ENCODE measurements around the gene CASP7. TPM values are rescaled to one million over a fixed set of nuclear protein-coding genes. Genes with fewer than 3 reads are reported as not detected.
"Not testable (repeated sequence)": the region's sequence is repeated elsewhere in the genome, so short reads cannot be mapped to it uniquely, and the experiment has no call there.

The CASP7 gene
- total RNA-seq, 1 donor: 8.6 TPM

DNA sequence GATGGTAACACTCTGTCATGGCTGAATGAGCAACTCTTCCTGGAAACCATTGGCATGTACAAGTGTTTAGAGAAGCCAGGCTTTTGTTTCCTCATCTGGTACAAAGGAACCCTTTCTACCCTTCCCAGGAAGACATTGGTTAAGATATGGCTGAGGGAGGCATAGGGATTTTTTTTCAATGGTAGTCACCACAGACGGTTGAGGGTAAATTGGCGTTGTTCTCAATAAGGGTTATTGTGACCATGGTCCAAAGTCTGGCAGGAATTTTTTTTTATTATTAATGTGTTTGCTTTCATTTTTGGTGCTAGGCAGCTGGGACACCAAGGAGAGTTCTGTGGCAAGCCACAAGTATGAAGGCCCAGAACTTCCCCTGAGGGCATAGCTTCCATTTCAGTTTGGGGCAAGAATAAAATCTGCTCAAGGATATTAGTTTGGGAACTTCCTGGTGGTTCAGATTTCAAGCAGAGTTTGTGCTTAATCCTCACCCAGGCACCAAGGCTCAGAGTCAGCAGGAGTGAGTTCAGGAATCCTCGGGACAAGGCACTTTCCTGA, 71.5 kb downstream of the CASP7 start, which contains the start of gene PLEKHS1:
Gene PLEKHS1, plus strand, starts transcription at position 502 of the 552 bp plus-strand sequence. CDS start 3,596 bp downstream, outside the sequence.
- peak in 1 of 3 donors; percentile 15 for DNase-seq (ENCODE audit: low read depth in 2 of 3, low spot score in 2 of 3)

DNA sequence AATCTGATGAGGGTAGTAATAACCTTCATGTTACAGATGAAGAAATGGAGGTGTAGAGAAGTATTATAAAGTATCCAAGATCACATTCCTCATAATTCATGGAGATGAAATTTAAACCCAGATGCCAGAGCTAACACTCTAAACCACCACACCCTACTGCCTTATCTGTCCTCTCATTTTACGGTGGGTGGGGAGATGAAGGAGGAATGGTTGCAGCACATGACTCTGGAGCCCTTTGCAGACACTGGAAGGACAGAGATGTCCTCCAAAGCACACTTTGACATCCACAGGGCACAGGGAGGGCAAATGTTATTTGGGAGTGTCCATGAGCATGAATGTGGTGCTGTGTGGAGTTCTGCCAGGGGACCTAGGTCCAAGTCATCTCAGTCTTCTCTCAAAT, 72.8 kb downstream of the CASP7 start:
- no peak for DNase-seq (ENCODE audit: low read depth in 2 of 3, low spot score in 2 of 3)

DNA sequence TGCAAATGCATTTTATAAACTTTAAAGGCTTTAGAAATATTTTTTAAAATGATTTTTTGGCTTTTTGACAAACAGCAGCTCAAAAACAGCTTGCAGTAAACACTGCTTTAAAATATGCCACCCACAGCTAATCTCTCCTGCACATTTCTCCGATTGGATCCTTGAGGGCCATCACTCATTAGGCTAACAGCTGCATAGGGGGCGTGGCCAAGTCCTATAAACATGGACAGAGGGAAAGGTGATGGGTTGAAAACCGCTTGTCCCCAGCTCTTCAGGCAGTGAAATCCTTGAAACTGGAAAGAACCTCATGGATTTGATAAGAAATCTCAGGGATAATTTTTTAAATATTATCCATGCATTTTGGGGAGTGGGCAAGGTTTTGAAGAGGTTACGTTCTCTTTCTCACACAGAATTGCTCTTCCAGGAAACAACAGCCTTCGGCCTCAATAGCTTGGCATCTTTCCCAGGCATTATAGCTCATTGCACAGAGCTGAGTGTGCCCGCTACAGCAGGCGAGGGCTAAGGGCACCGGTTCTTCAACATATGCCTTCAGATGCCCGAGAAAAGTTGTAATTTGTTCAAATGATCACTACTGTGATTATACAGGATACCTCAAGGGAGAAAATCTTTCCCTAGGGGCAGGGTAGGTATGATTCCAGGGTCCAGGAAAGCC, 73.4 kb downstream of the CASP7 start:
- peak in 1 of 3 donors; percentile 37 for DNase-seq (ENCODE audit: low read depth in 2 of 3, low spot score in 2 of 3)

DNA sequence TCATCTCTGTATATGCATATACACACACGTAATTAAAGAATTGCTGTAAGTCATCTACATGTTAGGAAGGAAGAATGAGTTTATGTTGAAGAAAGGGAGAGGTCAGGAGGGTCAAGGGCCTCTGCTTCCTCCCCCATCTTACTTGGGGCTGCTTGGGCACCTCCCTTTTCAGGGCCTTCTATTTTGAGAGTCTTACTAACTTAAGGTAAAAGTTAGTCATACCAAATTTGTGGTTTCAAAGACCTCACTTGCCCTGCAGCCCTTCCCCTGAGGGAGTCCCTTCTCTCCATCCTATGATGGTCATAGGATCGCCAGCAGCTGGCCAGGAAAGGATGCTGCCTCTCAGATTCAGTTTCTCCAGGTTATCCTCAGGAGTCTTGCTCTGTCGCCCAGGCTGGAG, 74.4 kb downstream of the CASP7 start:
- DNase-seq (ENCODE audit: low read depth in 2 of 3, low spot score in 2 of 3): no peak

GRCh38 chr10:113754768-113755167, 75.1 kb downstream of the CASP7 start:
- no peak for DNase-seq (ENCODE audit: low read depth in 2 of 3, low spot score in 2 of 3)

DNA sequence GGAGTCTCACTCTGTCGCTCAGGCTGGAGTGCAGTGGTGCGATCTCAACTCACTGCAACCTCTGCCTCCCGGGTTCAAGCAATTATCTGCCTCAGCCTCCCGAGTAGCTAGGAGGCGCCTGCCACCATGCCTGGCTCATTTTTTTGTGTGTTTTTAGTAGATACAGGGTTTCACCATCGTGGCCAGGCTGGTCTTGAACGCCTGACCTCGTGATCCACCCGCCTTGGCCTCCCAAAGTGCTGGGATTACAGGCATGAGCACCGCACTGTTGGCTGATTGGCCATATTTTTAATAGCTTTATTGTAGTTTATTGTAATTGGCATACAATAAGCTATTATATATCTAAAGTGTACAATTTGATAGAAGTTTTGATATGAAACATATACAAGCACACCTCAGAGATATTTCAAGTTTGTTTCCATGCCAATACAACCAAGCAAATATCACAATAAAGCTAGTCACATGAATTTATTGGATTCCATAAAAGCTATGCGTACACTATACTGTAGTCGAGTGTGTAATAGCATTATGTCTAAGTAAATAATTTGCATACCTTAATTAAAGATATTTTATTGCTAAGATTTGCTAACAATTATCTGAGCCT, 77.3 kb downstream of the CASP7 start:
- DNase-seq (ENCODE audit: low read depth in 2 of 3, low spot score in 2 of 3): no peak

GRCh38 chr10:113762083-113762482, 82.4 kb downstream of the CASP7 start:
- DNase-seq (ENCODE audit: low read depth in 2 of 3, low spot score in 2 of 3): no peak

- no peak for DNase-seq (ENCODE audit: low read depth in 2 of 3, low spot score in 2 of 3)
These were observed 84.9 kb downstream of the CASP7 start for GRCh38 chr10:113764582-113764981.

DNA sequence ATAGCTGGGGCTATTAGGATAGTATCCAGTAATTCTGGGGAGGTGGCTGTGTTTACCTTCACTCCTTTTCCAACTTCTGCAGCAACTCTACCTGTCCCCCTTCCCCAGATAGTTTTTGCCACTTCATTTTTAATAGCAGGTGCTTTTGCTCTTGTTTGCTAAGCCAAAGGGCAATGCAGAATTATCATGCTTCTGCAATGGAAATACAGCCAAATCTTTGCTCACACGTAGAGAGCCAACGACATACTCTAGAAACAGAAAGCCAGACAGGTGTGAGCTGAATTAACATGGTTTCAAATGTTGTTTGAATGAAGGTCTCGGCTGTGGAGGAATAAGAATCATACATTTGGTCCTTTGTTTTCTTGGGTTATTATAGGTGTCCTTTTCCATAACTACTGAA, 86.2 kb downstream of the CASP7 start:
- no peak for DNase-seq (ENCODE audit: low read depth in 2 of 3, low spot score in 2 of 3)

DNA sequence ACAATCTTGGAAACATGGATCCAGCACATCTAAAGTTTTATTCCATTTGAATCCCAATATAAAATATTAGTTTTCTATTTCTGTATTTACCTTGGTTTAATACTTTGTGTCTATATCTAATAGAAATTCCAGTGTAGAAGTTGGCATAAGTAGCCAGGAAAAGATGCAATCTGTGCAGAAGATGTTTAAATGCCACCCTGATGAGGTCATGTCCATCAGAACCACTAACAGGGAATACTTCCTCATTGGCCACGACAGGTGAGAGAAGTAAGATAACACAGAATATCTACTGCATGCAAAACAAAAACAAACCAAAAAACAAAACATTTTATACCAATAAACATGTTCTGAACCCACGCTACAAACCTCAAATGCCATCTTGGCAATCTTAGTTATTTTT, 87.5 kb downstream of the CASP7 start:
- DNase-seq (ENCODE audit: low read depth in 2 of 3, low spot score in 2 of 3): no peak

GRCh38 chr10:113770346-113770745, 90.6 kb downstream of the CASP7 start:
- DNase-seq (ENCODE audit: low read depth in 2 of 3, low spot score in 2 of 3): no peak

GRCh38 chr10:113771131-113771530, 91.4 kb downstream of the CASP7 start:
- not testable (repeated sequence) for DNase-seq (ENCODE audit: low read depth in 2 of 3, low spot score in 2 of 3)

- DNase-seq (ENCODE audit: low read depth in 2 of 3, low spot score in 2 of 3): peak in 2 of 3 donors; percentile 43 to 82
These were observed 96.1 kb downstream of the CASP7 start for GRCh38 chr10:113775686-113776294.

DNA sequence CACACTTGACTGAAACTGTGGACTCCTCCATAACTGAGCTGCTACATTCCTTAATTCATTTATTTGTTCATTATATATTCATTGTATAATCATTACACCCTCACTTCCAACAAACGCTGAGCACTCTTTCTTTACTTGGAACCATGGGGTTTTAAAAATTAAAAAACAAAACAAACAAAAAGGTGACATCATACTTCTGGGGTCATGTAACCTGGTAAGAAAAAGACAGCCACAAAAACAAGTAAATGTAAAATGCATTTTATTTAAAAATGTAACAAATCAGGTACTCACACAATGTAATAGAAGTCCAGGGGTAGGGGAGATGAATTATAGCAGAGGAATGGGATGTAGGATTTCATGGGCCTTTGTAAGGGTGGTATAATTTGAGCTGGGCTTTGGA, 96.8 kb downstream of the CASP7 start:
- no peak for DNase-seq (ENCODE audit: low read depth in 2 of 3, low spot score in 2 of 3)

Other genes with a start within 250 kb of the CASP7 start
- gene HABP2, start 126.9 kb upstream of the CASP7 start, total RNA-seq: 0.27 TPM
- gene NRAP, start 15.9 kb upstream of the CASP7 start, total RNA-seq: not detected
- gene PLEKHS1, start 71.8 kb downstream of the CASP7 start, total RNA-seq: not detected
- 3.8 TPM for gene DCLRE1A, start 174.2 kb downstream of the CASP7 start, total RNA-seq
- 12.1 TPM for gene NHLRC2, start 174.7 kb downstream of the CASP7 start, total RNA-seq

Data from hematopoietic multipotent progenitor cell (in vitro differentiated cells).